H4 (cell line): Measurements from ENCODE around the gene NELL1. TPM values are rescaled to one million over a fixed set of nuclear protein-coding genes. Genes with fewer than 3 reads are reported as not detected.
"Not testable (repeated sequence)": the region's sequence is repeated elsewhere in the genome, so short reads cannot be mapped to it uniquely, and the experiment has no call there.

Experiments
- DNase-seq: peaks from one replicate; pipeline ENCODE4 v3.0.0-alpha.2; 2015; ENCODE audit warnings: low spot score
- total RNA-seq: library from RNA; depleted of rRNA; stranded (reverse); fragments of >200 nt; shearing (Covaris generic); gene quantifications from 2 replicates; pipeline ENCODE4 v1.2.3, GENCODE V29; 2014

NELL1 gene
- total RNA-seq, 1 experiment from 2014 or later, result 0.02 TPM

DNA sequence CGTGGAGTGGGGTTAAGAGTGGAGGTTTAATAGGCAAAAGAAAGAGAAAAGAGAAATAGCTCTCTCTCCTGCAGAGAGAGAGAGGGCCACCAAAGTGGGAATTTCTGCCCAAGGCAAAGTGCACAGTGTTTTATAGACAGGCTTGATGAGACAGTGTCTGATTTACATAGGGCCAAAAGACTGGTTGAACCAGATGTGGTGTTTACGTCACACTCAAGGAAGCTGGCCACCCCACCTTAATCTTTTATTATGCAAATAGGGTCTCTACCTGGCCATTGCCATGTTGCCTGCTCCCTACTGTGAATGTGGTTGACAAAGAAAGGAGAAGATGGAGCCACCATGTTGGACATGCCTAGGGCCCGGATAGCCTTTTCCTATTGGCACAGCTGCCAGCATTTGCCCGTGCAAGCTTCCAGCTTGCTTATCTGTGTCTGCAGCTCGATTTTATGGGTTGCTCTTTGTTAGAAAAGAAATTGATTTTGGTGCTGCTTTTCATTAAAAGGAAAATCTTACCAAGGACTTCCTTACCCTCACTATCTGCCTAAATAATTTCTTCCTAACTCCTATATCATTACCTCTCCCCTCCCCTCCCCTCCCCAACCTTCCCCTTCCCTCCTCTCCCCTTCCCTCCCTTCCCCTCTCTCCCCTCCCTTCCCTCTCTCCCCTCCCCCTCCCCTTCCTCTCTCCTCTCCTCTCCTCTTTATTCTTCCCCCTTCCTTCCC, 436.0 kb downstream of the NELL1 start:
- no peak for DNase-seq

DNA sequence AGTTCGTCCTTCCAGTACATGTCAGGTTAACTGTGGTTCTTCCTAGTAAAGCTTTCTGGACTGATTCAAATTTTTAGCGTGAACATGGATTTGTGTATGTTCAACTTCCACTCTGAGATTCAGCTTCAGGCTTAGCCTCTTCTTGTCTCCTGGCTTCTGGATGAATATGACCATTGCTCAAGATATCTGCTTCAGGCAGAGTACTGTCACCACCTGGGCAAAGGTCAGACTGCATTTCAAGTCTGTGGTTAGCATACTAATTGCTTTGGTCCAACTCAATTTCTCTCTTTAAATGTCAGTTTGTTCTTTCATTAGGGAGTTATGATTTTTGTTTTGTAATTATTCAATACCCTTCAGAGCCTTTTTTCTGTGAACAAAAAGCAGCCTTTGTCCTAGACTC, 440.0 kb downstream of the NELL1 start:
- no peak for DNase-seq

DNA sequence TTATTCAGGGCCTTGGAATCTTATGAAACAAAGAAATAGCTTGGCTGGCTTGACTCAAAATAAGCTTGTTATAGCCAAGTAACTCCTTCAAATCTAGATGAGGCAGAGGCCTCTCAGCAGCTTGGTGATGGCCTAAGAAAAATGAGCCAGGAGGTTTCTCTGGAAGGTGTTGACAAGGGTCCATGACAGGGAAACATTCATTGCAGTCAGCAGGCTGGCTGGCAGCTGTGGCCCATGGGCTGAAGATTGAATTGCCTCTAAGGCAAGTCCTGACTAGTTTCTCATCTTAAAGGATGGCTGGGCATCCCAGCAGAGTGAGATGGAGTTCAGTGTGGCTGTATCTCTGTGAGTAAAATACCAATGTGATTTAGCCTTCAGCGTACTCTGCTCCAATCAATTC, 441.0 kb downstream of the NELL1 start:
- DNase-seq, result no peak

DNA sequence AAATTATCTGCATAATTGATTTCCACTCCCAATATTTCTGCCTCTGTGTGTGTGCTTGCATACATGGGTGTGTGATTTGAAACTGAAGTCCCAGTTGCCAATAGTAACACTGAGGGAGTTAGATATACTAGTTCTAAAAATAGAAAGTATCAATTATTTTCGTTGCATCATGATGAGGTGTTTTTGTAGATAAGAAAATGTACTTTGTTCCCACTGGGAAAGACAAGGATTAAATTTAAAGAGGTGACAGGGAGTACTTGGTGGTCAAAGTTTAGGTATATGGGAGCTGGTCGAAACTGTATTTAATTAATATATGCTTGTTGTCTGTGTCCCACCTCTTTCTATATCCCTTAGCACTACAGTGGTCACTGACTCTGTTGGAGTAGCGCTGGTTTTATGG, 444.5 kb downstream of the NELL1 start:
- no peak for DNase-seq

DNA sequence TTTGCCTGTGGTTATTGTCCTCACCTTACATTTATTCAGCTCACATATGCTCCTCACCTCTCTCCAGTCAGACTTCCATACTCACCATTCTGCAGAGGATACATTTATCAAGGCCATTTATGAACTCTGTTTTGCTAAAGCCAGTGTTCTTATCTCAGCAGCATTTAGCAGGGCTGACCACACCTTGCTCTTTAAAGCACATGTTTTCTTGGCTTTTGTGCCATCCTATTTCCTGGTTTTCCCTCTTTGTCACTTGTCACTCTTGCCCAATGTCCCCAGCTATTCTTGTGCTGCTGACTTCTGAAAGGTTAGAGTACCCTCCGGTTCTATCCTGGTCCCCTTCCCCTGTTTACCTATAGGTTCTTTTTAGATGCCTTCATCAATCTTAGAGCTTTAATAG, 446.6 kb downstream of the NELL1 start:
- no peak for DNase-seq

DNA sequence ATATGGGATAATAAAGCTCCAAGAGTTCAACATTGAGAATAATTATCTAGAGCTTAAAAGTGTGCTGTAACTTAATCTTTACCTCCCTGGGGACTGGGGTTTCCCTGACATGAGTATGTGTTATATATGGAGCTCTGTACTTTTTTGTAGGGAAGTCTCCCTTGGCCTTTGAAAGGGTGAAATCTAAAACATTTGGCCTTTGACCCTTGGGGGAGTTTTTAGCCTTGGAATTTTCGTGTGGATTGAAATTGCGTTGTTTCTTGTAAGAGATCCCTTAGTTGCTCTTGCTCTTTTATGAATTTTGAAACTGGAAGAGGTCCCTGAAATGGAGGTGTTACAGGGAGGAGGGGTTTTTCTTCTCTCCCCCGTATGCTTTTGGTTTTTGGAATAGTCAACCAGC, 450.0 kb downstream of the NELL1 start:
- no peak for DNase-seq

DNA sequence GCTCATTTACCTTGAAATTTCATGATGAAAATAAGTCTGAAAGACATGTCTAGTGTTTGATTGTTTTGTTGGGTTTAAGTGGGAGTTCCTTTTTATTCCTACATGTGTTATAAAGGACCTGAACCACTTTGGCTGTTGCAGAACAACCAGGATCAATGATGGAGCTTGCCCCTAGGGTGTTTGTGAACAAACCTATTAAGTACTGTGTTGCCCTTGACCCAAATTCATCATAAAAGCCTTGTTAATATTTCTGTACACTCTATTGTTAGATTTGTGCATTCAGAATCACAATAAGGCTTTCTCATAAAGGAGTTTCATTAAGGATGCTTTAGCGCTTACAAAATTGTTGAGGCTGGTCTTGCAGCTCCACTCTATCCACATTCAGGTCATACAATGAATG, 452.6 kb downstream of the NELL1 start:
- no peak for DNase-seq

DNA sequence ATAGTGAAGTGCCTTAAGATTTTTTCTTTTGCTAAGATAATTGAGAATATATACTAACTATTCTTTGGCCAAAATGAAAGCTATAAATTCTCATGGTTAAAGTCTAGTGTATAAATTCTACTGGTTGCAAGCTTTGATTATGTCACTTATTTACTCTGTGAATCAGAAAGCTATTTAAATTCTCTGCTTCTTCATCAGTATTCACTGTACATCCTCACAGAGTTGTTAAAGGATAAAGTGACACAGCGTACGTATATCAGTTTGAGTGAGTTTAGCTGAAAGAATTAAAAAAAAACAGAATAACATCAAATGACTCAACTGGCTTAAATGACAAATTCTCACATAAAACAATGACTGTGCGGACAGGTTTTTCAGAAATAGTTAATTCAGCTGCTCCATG, 453.1 kb downstream of the NELL1 start:
- no peak for DNase-seq

DNA sequence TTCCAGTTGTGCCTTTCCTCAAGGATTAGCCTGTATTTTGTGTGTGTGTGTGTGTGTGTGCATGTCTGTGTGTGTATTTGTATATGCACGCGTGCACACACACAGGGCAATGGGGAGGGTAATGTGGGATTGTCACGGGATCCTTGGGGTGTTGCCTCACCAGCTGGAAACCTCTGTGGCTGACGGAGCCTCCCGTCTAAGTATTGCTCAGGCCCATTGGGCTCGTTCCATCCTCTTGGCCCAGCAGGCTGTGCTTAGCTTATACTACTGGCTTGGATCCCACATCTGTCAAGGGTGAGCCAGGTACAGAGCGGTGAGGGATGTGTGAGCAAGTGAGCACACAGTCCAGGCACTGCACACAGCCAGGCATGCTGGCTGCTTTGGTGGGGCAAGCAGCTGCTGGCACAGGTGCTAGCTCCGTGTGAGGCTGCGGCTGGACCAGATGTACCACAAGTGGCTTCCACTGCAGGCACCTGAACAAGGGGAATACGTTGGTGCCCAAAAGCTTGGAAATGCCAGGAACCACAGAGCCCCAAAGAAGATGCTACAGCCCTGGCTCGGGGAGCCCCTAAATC, 462.8 kb downstream of the NELL1 start:
- no peak for DNase-seq

DNA sequence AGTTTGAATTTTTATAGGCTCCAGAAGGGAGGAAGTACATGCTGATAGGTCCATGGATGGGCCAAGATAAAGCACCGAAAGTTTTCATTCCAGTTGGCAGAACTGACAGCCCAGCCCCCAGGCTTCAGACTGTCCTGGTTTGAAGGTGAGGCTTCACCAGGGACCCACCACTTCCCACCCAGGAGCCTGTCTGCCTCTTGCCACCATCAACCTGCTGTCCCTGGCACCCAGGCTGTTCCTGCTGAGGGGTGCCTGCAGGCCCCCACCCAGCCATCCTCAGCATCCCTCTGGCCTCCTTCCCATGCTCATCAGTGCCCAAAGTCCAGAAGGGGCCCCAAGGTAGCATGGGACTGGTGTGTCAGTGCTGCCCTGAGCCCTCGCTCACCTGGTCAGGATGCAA, 463.9 kb downstream of the NELL1 start:
- DNase-seq, result no peak

DNA sequence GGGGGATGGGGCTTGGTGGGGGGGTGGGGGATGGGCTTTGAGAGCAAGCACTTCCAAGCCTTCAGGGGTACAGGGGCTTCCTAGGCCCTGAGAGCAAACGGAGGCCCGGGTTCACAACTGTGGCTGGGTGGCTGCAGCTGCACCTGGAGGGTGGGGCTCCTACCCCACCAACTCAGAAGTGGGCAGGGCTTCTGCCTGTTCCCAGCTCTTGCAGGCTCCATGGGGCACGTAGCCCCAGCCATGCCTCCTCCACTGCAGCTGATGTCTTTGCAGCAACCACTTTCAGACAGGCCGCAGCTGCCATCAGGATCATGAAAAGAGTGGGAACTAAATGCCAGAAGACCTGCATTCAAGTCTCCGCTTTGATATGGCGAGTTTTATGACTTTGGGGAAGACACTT, 464.3 kb downstream of the NELL1 start:
- no peak for DNase-seq

DNA sequence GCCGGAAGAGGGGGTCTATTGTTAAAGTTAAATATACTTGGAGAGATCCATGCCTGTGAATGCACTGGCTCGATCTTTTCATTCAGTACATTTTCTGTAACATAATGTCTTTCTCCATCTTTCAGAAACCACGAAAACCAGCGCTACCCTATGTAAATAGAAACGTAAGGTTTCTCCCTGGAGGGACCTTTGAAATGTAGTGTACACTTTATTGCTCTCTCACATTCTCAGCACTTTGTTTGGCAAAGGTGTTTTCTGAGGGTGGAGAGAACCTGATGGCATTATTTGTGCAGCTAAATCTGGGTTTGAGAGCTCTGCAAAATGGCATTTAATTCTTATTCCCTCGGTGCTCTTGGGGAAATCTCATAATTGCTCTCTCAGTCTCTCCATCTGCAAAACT, 468.4 kb downstream of the NELL1 start:
- no peak for DNase-seq

DNA sequence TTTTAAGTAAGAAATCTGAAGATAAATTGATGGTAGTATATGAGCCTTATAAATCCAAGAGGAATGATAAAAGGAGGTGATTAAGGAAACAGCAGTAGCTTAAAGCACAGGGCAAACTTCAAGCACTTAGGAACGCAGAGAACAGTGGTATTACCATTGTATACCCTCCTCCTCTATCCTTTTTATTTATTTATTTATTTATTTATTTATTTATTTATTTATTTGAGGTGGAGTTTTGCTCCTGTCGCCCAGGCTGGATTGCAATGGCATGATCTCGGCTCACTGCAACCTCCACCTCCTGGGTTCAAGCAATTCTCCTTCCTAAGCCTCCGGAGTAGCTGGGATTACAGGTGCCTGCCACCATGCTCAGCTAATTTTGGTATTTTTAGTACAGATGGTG, 472.2 kb downstream of the NELL1 start:
- not testable (repeated sequence) for DNase-seq

DNA sequence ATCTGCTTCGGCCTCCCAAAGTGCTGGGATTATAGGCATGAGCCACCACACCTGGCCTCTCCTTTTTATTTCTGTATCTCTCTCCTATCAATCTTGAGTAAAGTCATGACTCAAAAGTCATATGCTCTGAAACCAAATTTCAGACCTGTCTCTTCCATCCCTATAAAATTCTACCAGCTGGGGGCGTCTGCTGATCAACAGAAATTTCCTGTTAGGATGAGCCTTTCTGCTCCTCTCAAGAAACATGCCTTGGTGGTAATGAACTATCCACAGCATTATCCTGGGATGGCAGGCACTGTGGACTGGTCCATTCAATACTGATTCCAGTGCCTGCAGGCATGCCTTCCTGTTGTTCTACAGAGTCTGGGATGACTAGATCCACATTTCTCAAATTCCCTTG, 472.6 kb downstream of the NELL1 start:
- DNase-seq, result no peak

DNA sequence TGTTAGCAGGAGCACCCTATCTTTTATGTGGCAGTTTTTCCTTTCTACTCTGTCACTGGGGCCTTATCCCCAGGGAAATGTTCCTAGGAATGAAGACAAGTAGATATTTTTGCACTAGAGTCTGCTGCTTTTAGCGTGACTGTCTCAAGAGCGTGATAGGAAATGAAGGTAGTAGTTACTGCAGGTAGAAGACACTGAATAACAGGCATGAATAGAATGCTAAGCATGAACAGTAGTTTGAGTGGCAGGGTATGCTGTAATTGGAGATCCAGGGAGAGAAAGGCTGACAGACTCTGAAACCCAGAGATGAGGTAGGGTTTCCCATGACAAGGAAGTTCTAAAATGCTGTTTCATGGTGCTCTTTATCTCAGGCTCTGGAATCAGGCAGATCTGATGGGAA, 475.1 kb downstream of the NELL1 start:
- DNase-seq, result no peak

DNA sequence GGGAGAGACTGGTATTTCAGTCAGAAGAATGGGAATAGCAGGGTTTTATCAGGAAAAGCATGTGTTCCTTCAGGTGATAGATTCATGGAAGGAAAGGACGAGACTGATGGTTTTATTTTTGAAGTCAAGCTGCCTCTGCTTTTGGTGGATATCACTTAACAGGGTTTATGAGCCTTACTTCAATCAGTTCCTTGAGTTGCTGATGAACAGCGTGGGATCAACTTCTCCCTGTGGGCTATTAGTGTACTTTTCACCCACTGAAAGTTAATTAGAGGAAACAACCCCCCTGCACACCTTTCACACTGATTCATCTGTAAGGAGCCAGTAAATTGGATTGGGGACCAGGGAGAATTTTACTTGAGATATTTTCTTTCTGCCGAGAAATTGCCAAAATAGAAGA, 479.0 kb downstream of the NELL1 start:
- DNase-seq, result no peak

DNA sequence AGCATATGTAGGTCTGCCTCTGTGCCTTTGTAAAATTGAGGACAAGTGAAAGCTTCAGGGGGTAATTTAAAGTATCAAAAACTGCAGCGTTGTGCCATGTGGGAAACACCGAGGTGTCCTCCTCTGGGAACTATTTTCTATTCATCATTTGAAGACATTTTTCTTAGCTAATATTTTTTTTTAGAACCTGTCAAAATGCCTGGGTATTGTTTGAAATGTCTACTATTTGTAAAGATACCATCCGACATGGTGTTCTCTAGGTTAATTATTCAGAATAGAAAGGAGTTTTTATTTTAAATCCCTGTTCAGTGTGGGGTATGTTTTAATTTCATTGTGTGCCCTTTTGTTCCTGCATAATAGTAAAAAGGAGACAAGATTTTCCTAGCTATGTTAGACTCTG, 490.8 kb downstream of the NELL1 start:
- no peak for DNase-seq

DNA sequence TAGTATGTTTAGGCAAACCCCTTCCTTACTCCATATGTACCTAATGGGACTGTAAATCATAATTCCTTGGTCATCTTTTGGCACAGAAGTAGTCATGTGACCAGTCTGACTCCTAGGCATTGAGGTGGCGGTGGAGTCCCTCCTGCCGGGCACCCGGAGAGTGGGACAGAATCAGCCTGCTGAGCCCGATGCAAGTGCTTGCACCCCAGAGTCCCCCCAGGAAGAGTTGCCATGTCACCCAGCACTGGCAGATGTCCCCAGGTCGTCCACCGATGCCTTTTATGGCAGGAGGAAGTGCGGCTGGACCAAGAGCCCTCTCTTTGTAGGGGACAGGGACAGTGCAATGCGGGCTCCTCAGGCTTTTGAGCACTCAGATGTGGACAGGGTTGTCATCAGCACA, 500.3 kb downstream of the NELL1 start:
- DNase-seq, result no peak

DNA sequence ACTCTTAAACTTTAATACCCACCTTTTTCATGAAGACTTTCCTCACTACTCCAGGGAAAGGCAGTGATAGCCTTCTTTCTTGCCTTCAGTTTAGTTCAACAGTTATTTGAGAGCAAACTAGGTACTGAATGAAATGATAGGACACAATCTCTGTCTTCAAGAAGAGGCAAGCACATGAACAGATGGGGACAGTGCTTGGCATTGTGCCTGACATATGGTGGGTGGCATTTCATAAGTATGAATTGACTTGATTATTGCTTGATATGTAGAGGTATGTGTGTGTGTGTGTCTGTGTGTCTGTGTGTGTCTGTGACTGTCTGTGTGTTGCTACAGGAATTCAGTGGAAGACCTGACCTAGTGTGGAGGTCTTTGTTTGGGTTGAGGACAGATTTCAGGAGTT, 504.1 kb downstream of the NELL1 start:
- DNase-seq, result no peak

DNA sequence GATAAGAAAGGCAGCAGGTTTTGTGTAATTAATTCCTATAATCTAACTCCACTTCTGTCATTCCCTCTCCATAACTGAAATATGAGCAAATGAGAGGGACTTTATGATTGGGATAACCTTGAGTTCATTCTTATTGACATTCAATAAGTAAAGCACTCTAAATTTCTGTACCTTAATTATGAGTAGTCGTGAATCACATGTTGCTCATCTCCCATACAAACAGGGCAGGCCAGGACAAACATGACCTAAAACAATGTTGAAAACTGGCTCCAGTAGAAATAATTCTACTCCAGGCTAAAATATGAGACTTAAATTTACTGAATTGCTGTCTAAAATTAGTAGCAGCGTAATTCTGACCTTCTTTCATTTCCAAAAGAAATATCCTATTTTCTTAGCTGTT, 505.4 kb downstream of the NELL1 start:
- no peak for DNase-seq

DNA sequence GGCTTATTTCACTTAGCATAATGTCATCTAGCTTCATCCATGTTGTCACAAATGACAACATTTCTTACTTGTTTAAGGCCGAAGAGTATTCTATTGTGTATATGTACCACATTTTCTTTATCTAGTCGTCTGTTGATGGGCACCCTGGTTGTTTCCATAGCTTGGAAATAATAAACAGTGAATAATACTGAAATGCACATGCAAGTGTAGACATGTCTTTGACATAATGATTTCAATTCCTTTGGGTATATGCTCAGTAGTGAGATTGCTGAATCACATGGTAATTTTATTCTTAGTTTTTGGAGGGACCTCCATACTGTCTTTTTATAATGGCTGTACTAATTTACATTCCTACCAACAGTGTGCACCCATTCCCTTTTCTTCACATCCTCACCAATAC, 508.0 kb downstream of the NELL1 start:
- DNase-seq, result no peak

DNA sequence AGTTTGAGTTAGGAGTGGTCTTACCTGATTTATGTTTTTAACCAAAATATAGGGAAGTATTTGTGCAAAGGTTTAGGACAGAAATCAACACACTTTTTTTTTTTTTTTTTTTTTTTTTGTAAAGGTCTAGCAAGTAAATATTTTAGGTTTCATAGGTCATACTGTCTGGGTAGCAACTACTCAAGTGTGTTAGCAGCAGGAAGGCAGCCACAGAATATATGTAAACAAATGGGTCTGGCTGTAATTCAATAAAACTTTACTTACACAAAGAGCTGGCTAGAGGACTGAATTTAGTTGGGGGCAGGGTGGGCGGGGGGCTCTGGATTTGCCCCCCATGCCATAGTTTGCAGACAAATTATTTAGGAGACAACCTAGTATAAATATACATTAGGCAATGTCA, 510.4 kb downstream of the NELL1 start:
- no peak for DNase-seq

DNA sequence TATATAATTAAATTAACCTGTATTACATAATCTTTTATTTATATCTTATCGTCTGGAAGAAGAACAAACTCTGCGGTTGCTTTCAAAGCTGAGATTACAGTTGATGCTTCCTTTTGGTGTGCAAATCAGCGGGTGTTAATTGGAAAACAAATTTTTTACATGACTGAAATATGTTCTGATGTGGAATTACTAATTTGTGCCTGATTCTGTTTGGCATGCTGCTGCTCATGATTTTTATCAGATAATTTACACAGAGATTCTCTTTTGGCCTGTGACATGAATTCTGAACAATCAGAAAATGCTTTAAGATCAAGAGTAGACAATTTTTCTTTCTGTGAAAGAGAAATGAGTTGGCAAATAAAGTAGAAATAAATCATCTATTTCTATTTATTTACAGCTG, 510.8 kb downstream of the NELL1 start:
- DNase-seq, result no peak

DNA sequence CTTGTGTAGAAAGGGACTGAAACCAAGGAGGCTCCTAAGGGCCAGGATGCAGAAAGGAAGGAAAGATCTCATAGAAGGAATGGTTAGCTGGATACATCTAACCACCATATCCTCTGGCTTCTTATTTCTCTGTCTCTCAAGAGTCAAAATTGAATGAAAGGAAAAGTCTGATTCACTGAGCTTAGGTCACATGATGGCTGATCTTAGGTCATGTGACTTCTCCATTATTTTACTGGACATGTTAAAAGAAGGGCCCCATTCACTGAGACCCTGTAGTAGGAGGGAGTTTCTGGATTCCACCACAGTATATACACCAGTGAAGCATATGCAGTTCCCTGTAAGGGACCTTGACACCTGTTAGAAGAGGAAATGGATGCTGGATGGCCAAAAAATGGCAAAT, 516.6 kb downstream of the NELL1 start:
- no peak for DNase-seq
